K562 (cell line): ENCODE data around the gene WFIKKN1. TPM values are rescaled to one million over a fixed set of nuclear protein-coding genes. Genes with fewer than 3 reads are reported as not detected.
A peak's percentile ranks its signal among the peaks of the same experiment; 100 is the strongest.

Experiments used
- ATAC-seq: fragments of 200-7000 bp; cut with Tn5 transposase; 3 replicates; pipeline ENCODE4 v1.9.1; 2020; ENCODE audit warnings: moderate library complexity
- BruUV-seq: library from RNA; stranded (reverse); fragments of 400-500 nt; replicated peaks from 2 replicates; lab custom pipeline; 2021; lab: Mats Ljungman, UMichigan
- CTCF ChIA-PET: fragments of 300-600 bp; formaldehyde crosslinking; extraction: SDS; loops from one replicate; lab custom pipeline; 2021; ENCODE audit warnings: low intra/inter-chr PET ratio; lab: Yijun Ruan, JAX
- POLR2A ChIA-PET: fragments of 300-600, 350-650 bp; sonication (Branson Sonifier 250); formaldehyde crosslinking; extraction: SDS; loops from one replicate; lab custom pipeline; 2021; ENCODE audit warnings: antibody characterized with exemption, inconsistent platforms; lab: Yijun Ruan, JAX
- DNase-seq, 4 experiments: peaks; one replicate each; pipeline versions ENCODE4 v3.0.0 to v3.0.0-alpha.2; 2011 to 2018; ENCODE audit warnings: low spot score in 3 of 4, mixed read lengths in 3 of 4; ENCODE audit errors: extremely low read depth in 1 of 4
- FAIRE-seq: peaks from 2 replicates; lab custom pipeline; 2011; peaks lifted over from hg19 to GRCh38; lab: Jason Lieb, UNC
- H2AFZ ChIP-seq: 2 replicates; pipeline ENCODE4 v1.6.0; 2011; ENCODE audit warnings: low read depth, low read length, control low read depth, inconsistent platforms
- H3K27ac ChIP-seq: fragments of 200-600 bp; 3 replicates; pipeline ENCODE4 v1.8.0; 2011; ENCODE audit warnings: low read depth, mild to moderate bottlenecking, control low read depth, inconsistent platforms, low read length, moderate library complexity, mixed read lengths; ENCODE audit errors: extremely low read depth
- H3K27me3 ChIP-seq, 2 experiments: fragments of 300-600 bp in 1 of 2; 2 replicates in 1 of 2; 3 replicates in 1 of 2; pipeline versions ENCODE4 v1.6.0 to v1.8.0; 2011; ENCODE audit warnings: inconsistent platforms in 2 of 2, low read length in 2 of 2, mild to moderate bottlenecking in 1 of 2, mixed read lengths in 1 of 2, moderate library complexity in 1 of 2; ENCODE audit not compliant: control insufficient read depth in 2 of 2, insufficient read depth in 2 of 2
- H3K36me3 ChIP-seq: fragments of 300-600 bp; 3 replicates; pipeline ENCODE4 v1.8.0; 2011; ENCODE audit warnings: mild to moderate bottlenecking, low read length, inconsistent platforms; ENCODE audit not compliant: control insufficient read depth, insufficient read depth
- H3K4me1 ChIP-seq, 2 experiments: fragments of 200-600 bp in 1 of 2; replicated peaks in 1 of 2; 2 replicates in 1 of 2; 3 replicates in 1 of 2; pipeline versions ENCODE4 v1.5.1 to v1.8.0; 2011; ENCODE audit warnings: inconsistent platforms in 2 of 2, low read length in 2 of 2, mild to moderate bottlenecking in 1 of 2, mixed read lengths in 1 of 2, moderate library complexity in 1 of 2; ENCODE audit not compliant: control insufficient read depth in 2 of 2, insufficient read depth in 2 of 2
- H3K4me2 ChIP-seq: 2 replicates; pipeline ENCODE4 v1.6.1; 2011; ENCODE audit warnings: low read length, control low read depth, inconsistent platforms, mixed read lengths; ENCODE audit not compliant: insufficient read depth
- H3K4me3 ChIP-seq: fragments of 200-600 bp; sonication (generic), shearing (Covaris generic); 2 replicates; pipeline ENCODE4 v1.5.1; 2016; ENCODE audit warnings: control low read depth, inconsistent platforms
- H3K79me2 ChIP-seq: fragments of 200-600 bp; 3 replicates; pipeline ENCODE4 v1.8.0; 2011; ENCODE audit warnings: low read length, inconsistent platforms; ENCODE audit not compliant: control insufficient read depth, insufficient read depth
- H3K9ac ChIP-seq, 2 experiments: 2 replicates each; pipeline versions ENCODE4 v1.6.0 to v1.6.1; 2011; ENCODE audit warnings: low read depth in 2 of 2, low read length in 2 of 2, control low read depth in 1 of 2, inconsistent platforms in 1 of 2, mild to moderate bottlenecking in 1 of 2, mixed read lengths in 1 of 2; ENCODE audit not compliant: insufficient read depth in 1 of 2
- H3K9me1 ChIP-seq: one replicate; pipeline ENCODE4 v1.6.0; 2011; ENCODE audit warnings: inconsistent platforms, mild to moderate bottlenecking, low read length, moderate library complexity; ENCODE audit not compliant: control insufficient read depth, insufficient read depth
- H3K9me3 ChIP-seq: replicated peaks from 2 replicates; pipeline ENCODE4 v1.5.1; 2011; ENCODE audit warnings: low read depth, low read length, inconsistent platforms; ENCODE audit not compliant: control insufficient read depth, insufficient read depth
- H4K20me1 ChIP-seq: replicated peaks from 2 replicates; pipeline ENCODE4 v1.6.1; 2011; ENCODE audit warnings: low read length, inconsistent platforms, mixed read lengths; ENCODE audit not compliant: control insufficient read depth, insufficient read depth
- ELF1 ChIP-seq: fragments of 200-800 bp; sonication (Bioruptor generic); IDR thresholded peaks from 2 replicates; pipeline ENCODE4 v1.6.1; 2016; ENCODE audit warnings: missing genetic modification characterization, missing compliant biosample characterization
- WGBS: fragments of 100-300 bp; shearing (Covaris generic); methylation state at CpG from one replicate; pipeline ENCODE4 v1.1.6; 2016; ENCODE audit warnings: low coverage, mixed read lengths; ENCODE audit not compliant: insufficient coverage; ENCODE audit errors: missing lambda C conversion rate; 5-methylcytosine and 5-hydroxymethylcytosine counted together
- in situ Hi-C: fragments of 300-500 bp; cut with MboI; formaldehyde crosslinking; loops from 4 replicates; pipeline ENCODE4 v1.15.0; 2018; ENCODE audit warnings: inconsistent platforms, mixed read lengths
- intact Hi-C: fragments of 100-400 bp; cut with micrococcal nuclease; formaldehyde crosslinking; loops from 2 replicates; pipeline ENCODE4 v1.14.2; 2022
- polyA plus RNA-seq, 8 experiments: library from polyadenylated mRNA; depleted of rRNA in 4 of 8; stranded (reverse) in 5 of 8; unstranded in 3 of 8; fragments of >200 nt; fragmentation: Nextera tagmentation in 2 of 8; fragmentation: Illumina TruSeq in 1 of 8; extraction: Ambion mirVana in 2 of 8; extraction: Trizol in 1 of 8; gene quantifications; 2 replicates each; pipeline versions ENCODE4 v1.2.1 to v1.2.3, GENCODE V29; 2011 to 2014; ENCODE audit warnings: inconsistent platforms in 1 of 8, missing spikeins in 1 of 8
- total RNA-seq, 7 experiments: library from RNA; depleted of rRNA in 6 of 7; stranded (reverse); fragments of >200 nt in 6 of 7; fragmentation: Illumina TruSeq in 2 of 7; extraction: Trizol in 2 of 7; gene quantifications; 2 replicates each; pipeline versions ENCODE4 v1.2.1 to v1.2.3, GENCODE V29; 2011 to 2021; ENCODE audit warnings: low replicate concordance in 1 of 7
- TF ChIP-seq, protein P1 (sequence below): sonication (generic); formaldehyde crosslinking; IDR thresholded peaks from 2 replicates; pipeline ENCODE4 v1.8.1; 2023; ENCODE audit warnings: mild to moderate bottlenecking, missing genetic modification reagents

WFIKKN1 gene
- total and polyA plus RNA-seq, 9 of the 15 experiments (the other 6 are each of a cell fraction or from before 2014, with no cell fraction given), result 0.14 to 1.1 (median 0.50) TPM; not detected in 4

DNA sequence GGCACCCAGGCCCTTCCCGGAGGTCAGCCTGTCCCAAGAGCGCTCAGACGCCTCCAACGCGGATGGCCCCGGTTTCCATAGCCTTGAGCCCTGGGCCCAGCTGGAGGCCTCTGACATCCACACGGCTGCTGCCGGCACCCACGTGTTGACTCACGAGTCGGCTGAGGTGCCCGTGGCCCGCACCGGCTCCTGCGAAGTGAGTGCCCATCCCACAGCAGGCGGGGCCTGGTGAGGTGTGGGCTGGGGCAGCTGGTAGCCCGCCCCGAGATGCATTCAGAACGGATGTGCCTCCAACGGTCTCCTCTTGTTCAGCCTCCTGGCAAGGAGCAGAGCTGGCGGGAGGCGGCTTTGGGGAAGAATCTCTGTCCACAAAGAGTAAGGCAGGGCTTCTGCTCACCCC is 21.1 kb downstream of the WFIKKN1 start:
- ATAC-seq (no peak), FAIRE-seq (no peak), DNase-seq (no peak)
- peaks cover 0 to 88% of the 10 kb centered on the region in 2 experiments; a peak in 2 of 5 replicates for H3K4me1 ChIP-seq
- H3K9ac ChIP-seq, result peak overlapping the region in 1 of 2 experiments; percentile 50; a peak in 1 of 4 replicates
- 47% methylated on average over 15 of the region's 22 CpGs for WGBS
- H4K20me1 ChIP-seq, result no peaks in the 10 kb centered on the region
- H3K9me1 ChIP-seq, result no peaks in the 10 kb centered on the region
- intact Hi-C loops, result no loop called here
- in situ Hi-C loops, result no loop called here
- no peak overlapping the region for H2AFZ ChIP-seq
- H3K4me2 ChIP-seq, result no peak overlapping the region
- TF ChIP-seq, protein P1, sequence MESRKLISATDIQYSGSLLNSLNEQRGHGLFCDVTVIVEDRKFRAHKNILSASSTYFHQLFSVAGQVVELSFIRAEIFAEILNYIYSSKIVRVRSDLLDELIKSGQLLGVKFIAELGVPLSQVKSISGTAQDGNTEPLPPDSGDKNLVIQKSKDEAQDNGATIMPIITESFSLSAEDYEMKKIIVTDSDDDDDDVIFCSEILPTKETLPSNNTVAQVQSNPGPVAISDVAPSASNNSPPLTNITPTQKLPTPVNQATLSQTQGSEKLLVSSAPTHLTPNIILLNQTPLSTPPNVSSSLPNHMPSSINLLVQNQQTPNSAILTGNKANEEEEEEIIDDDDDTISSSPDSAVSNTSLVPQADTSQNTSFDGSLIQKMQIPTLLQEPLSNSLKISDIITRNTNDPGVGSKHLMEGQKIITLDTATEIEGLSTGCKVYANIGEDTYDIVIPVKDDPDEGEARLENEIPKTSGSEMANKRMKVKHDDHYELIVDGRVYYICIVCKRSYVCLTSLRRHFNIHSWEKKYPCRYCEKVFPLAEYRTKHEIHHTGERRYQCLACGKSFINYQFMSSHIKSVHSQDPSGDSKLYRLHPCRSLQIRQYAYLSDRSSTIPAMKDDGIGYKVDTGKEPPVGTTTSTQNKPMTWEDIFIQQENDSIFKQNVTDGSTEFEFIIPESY, result peak; percentile 60; the same call in 1 of the 2 replicates
- no peak for TF ChIP-seq ELF1 (tag)
- POLR2A ChIA-PET, result interaction anchor here (0.7 to 2.8 kb wide), 3 partner anchors 9 to 38 kb away, joined by 3 to 13 read pairs (median 4); partner anchors contain the start of genes MCRIP2, METTL26 and WDR24
- peaks cover 16% of the 10 kb centered on the region; the same call in 2 of the 3 replicates for H3K36me3 ChIP-seq
- no peak overlapping the region for H3K27ac ChIP-seq
- H3K9me3 ChIP-seq, result no peaks in the 10 kb centered on the region
- no peak overlapping the region for H3K4me3 ChIP-seq
- BruUV-seq, result no TSS peak
- no peaks in the 10 kb centered on the region for H3K79me2 ChIP-seq
- no peaks in the 10 kb centered on the region for H3K27me3 ChIP-seq
- CTCF ChIA-PET, result no interaction called here
